Epithelial cell of alveolus of lung (primary cell): ENCODE data around the gene MCM10. TPM values are rescaled to one million over a fixed set of nuclear protein-coding genes. Genes with fewer than 3 reads are reported as not detected.

ENCODE experiments used
- total RNA-seq: library from RNA; depleted of rRNA; stranded (reverse); fragments of >200 nt; gene quantifications from 2 replicates; pipeline ENCODE4 v1.2.1, GENCODE V29; 2015

The MCM10 gene
- total RNA-seq = 2.6 and 10.5 TPM in 2 replicates

DNA sequence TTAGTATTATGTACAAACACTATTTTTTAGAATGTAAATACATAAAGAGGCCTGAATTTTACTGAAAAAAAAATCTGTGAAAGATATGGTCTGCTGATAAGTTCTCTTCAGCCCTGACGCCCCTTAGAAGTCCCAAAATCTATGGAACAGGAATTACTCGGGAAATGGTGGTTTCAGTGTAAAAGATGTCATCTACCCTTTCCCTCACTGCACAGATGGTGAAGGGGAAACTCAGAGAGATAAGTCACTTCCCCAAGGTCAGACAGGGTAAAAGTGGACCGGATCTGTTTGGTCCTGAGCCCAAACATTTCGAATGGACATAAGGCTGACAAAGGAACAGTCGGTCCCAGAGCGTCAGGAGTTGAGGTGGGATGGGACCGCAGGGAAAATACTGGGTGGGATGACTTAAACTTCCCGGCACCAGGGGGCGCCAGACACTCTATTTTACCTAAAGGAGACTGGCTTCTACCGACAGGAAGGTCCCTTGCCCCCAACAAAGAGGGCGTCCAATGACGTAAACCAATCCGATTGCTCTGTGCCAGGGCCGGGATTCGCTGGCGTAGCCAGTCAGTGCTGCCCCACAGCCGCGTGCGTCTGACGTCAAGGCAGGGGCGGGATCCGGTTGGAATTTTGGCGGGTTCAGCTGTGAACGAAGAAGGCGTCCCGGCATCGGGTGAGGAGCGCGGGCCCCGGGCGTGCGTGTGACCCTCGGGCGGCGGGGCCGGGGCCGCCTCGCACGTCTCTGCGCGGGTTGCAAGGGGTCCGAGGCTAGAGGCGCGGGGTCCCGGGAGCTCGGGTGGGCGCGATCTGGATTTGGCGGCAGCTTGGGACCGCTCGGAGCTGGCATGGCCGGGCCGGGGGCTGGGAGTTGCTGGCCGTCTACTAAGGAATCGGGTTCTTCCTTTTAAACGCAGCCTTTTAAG is at the start of gene MCM10:
Gene MCM10, plus strand, starts transcription at position 625 of the 923 bp plus-strand sequence. CDS start 2,645 bp downstream, outside the sequence.

GRCh38 chr10:13234172-13234571 is 72.8 kb downstream of the MCM10 start, which contains the start of gene UCMA:
UCMA (minus strand) TSS chr10:13234374; CDS start chr10:13234258, 116 bp downstream.

Other genes with a start within 250 kb of the MCM10 start
- gene CCDC3, start 159.8 kb upstream of the MCM10 start, total RNA-seq = 2.6 and 4.7 TPM in 2 replicates
- gene OPTN, start 61.4 kb upstream of the MCM10 start, total RNA-seq = 25.5 and 45.9 TPM in 2 replicates
- not detected in 2 replicates for gene UCMA, start 72.8 kb downstream of the MCM10 start, total RNA-seq
- 15.0 and 32.7 TPM in 2 replicates for gene PHYH, start 138.5 kb downstream of the MCM10 start, total RNA-seq
- 44.3 and 49.5 TPM in 2 replicates for gene SEPHS1, start 186.7 kb downstream of the MCM10 start, total RNA-seq